ENCODE results near the gene PEX1. TPM values are rescaled to one million over a fixed set of nuclear protein-coding genes. Genes with fewer than 3 reads are reported as not detected.

The PEX1 gene
- total and polyA plus RNA-seq, 9 of the 15 experiments (the other 6 are each of a cell fraction or from before 2014, with no cell fraction given): 9.4 to 32.2 (median 19.9) TPM

DNA sequence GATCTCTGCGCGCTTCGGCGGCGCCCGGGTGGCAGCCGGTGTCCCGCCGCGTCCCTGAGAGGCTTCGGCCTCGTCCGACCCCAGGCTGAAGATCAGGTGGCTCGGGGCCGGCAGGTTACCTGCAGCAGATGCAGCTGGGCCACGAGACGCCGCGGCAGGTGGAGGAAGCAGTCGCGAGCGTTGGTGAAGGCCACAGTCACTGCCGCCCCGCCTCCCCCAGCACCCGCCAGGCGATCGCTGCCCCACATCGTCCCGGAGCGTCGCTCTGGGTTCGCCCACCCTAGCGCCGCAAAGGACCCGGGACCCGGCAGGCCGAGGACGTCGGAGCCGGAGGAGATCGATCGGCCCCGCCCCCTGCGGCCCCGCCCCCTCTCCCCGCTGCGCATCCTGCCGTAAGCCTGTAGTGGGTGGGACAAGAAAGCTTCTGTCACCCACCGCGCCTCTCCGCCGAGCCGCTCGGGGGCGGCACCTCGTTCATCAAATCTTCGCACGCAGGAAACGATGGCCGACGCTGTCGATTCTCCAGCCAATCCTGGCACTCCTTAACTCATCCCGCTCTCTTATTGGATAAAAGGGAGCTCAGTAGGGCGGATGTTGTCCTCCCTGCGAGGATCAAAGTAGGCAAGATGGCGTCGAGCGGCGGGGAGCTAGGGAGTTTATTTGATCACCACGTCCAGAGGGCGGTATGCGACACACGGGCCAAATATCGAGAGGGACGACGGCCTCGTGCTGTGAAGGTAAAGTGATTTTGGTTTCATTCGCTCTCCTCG is at the start of gene PEX1, which contains the start of gene RBM48 (continued):
- TF ChIP-seq, protein P1, sequence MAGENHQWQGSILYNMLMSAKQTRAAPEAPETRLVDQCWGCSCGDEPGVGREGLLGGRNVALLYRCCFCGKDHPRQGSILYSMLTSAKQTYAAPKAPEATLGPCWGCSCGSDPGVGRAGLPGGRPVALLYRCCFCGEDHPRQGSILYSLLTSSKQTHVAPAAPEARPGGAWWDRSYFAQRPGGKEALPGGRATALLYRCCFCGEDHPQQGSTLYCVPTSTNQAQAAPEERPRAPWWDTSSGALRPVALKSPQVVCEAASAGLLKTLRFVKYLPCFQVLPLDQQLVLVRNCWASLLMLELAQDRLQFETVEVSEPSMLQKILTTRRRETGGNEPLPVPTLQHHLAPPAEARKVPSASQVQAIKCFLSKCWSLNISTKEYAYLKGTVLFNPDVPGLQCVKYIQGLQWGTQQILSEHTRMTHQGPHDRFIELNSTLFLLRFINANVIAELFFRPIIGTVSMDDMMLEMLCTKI (IDR thresholded peaks at IDR 0.05; ENCODE audit: partially characterized antibody): no peak
- no peak for TF ChIP-seq ZC3H8 (IDR thresholded peaks at IDR 0.05)
- TF ChIP-seq FOXJ3 (CRISPR knock-in tag; IDR thresholded peaks at IDR 0.05): no peak
- TF ChIP-seq ASH1L (IDR thresholded peaks at IDR 0.05; ENCODE audit: borderline replicate concordance, low read depth, partially characterized antibody): peak; percentile 91
- TF ChIP-seq, protein P2, sequence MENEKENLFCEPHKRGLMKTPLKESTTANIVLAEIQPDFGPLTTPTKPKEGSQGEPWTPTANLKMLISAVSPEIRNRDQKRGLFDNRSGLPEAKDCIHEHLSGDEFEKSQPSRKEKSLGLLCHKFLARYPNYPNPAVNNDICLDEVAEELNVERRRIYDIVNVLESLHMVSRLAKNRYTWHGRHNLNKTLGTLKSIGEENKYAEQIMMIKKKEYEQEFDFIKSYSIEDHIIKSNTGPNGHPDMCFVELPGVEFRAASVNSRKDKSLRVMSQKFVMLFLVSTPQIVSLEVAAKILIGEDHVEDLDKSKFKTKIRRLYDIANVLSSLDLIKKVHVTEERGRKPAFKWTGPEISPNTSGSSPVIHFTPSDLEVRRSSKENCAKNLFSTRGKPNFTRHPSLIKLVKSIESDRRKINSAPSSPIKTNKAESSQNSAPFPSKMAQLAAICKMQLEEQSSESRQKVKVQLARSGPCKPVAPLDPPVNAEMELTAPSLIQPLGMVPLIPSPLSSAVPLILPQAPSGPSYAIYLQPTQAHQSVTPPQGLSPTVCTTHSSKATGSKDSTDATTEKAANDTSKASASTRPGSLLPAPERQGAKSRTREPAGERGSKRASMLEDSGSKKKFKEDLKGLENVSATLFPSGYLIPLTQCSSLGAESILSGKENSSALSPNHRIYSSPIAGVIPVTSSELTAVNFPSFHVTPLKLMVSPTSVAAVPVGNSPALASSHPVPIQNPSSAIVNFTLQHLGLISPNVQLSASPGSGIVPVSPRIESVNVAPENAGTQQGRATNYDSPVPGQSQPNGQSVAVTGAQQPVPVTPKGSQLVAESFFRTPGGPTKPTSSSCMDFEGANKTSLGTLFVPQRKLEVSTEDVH (IDR thresholded peaks at IDR 0.05; ENCODE audit: low read depth, partially characterized antibody): peak; percentile 86
- no peak for TF ChIP-seq ZFP1 (CRISPR knock-in tag; IDR thresholded peaks at IDR 0.05)
- TF ChIP-seq, protein P3, sequence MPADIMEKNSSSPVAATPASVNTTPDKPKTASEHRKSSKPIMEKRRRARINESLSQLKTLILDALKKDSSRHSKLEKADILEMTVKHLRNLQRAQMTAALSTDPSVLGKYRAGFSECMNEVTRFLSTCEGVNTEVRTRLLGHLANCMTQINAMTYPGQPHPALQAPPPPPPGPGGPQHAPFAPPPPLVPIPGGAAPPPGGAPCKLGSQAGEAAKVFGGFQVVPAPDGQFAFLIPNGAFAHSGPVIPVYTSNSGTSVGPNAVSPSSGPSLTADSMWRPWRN (IDR thresholded peaks at IDR 0.05; ENCODE audit: low read depth): no peak
- TF ChIP-seq CHCHD3 (CRISPR knock-in tag; IDR thresholded peaks at IDR 0.05): no peak
- TF ChIP-seq SMARCC2 (IDR thresholded peaks at IDR 0.05; ENCODE audit: low read depth): no peak
- TF ChIP-seq, protein P4, sequence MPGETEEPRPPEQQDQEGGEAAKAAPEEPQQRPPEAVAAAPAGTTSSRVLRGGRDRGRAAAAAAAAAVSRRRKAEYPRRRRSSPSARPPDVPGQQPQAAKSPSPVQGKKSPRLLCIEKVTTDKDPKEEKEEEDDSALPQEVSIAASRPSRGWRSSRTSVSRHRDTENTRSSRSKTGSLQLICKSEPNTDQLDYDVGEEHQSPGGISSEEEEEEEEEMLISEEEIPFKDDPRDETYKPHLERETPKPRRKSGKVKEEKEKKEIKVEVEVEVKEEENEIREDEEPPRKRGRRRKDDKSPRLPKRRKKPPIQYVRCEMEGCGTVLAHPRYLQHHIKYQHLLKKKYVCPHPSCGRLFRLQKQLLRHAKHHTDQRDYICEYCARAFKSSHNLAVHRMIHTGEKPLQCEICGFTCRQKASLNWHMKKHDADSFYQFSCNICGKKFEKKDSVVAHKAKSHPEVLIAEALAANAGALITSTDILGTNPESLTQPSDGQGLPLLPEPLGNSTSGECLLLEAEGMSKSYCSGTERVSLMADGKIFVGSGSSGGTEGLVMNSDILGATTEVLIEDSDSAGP (CRISPR knock-in tag; IDR thresholded peaks at IDR 0.05): no peak
- no peak for TF ChIP-seq ZNF507 (tag; conservative IDR thresholded peaks at IDR 0.05)
- peak; percentile 87 for TF ChIP-seq RBFOX2 (IDR thresholded peaks at IDR 0.05; ENCODE audit: low read depth, low read length)
- TF ChIP-seq NFXL1 (CRISPR knock-in tag; IDR thresholded peaks at IDR 0.05): no peak
- TF ChIP-seq CREM (IDR thresholded peaks at IDR 0.05; ENCODE audit: low read depth): peak; percentile 95
- TF ChIP-seq, protein P5, sequence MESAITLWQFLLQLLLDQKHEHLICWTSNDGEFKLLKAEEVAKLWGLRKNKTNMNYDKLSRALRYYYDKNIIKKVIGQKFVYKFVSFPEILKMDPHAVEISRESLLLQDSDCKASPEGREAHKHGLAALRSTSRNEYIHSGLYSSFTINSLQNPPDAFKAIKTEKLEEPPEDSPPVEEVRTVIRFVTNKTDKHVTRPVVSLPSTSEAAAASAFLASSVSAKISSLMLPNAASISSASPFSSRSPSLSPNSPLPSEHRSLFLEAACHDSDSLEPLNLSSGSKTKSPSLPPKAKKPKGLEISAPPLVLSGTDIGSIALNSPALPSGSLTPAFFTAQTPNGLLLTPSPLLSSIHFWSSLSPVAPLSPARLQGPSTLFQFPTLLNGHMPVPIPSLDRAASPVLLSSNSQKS (CRISPR knock-in tag; IDR thresholded peaks at IDR 0.05): no peak
- TF ChIP-seq ZBTB8A (IDR thresholded peaks at IDR 0.05; ENCODE audit: partially characterized antibody): no peak
- TF ChIP-seq ZNF184 (CRISPR knock-in tag; IDR thresholded peaks at IDR 0.05): no peak
- TF ChIP-seq, protein P6, sequence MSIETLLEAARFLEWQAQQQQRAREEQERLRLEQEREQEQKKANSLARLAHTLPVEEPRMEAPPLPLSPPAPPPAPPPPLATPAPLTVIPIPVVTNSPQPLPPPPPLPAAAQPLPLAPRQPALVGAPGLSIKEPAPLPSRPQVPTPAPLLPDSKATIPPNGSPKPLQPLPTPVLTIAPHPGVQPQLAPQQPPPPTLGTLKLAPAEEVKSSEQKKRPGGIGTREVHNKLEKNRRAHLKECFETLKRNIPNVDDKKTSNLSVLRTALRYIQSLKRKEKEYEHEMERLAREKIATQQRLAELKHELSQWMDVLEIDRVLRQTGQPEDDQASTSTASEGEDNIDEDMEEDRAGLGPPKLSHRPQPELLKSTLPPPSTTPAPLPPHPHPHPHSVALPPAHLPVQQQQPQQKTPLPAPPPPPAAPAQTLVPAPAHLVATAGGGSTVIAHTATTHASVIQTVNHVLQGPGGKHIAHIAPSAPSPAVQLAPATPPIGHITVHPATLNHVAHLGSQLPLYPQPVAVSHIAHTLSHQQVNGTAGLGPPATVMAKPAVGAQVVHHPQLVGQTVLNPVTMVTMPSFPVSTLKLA (conservative IDR thresholded peaks at IDR 0.05): peak; percentile 95 to 99

All from K562 (cell line).